ENCODE data around the gene PRR29. TPM values are rescaled to one million over a fixed set of nuclear protein-coding genes. Genes with fewer than 3 reads are reported as not detected.

PRR29 gene
- total and polyA plus RNA-seq, 4 donors = 0.02 to 0.35 (median 0.14) TPM; not detected in 1

- Histone ChIP-seq H3K36me3 (ENCODE audit: control insufficient read depth in 4 of 4, insufficient read depth in 3 of 4, low read depth in 1 of 4, low read length in 3 of 4) (no peaks in the 10 kb centered on the region), H3K4me3 (ENCODE audit: low read depth in 1 of 3, low read length in 3 of 3) (peak overlapping the region in 1 of 3 donors; percentile 42), H3K27ac (ENCODE audit: low read depth in 1 of 2, low read length in 2 of 2) (no peak overlapping the region), H3K9ac (ENCODE audit: low read depth in 1 of 2, low read length in 2 of 2) (no peak overlapping the region), H3K27me3 (ENCODE audit: control insufficient read depth in 4 of 4, insufficient read depth in 4 of 4, low read length in 3 of 4) (peaks cover 0 to 2% (median 0%) of the 10 kb centered on the region in 4 donors), H3K4me1 (ENCODE audit: control insufficient read depth in 4 of 4, insufficient read depth in 4 of 4, low read length in 3 of 4) (peaks cover 0 to 10% (median 4%) of the 10 kb centered on the region in 4 donors), H3K9me3 (ENCODE audit: control insufficient read depth in 4 of 4, low read length in 3 of 4) (no peaks in the 10 kb centered on the region)
- TF ChIP-seq, protein P1, sequence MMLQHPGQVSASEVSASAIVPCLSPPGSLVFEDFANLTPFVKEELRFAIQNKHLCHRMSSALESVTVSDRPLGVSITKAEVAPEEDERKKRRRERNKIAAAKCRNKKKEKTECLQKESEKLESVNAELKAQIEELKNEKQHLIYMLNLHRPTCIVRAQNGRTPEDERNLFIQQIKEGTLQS (IDR thresholded peaks at IDR 0.05) = no peak
- TF ChIP-seq, protein P2, sequence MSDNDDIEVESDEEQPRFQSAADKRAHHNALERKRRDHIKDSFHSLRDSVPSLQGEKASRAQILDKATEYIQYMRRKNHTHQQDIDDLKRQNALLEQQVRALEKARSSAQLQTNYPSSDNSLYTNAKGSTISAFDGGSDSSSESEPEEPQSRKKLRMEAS (IDR thresholded peaks at IDR 0.05) = no peak
- TF ChIP-seq FOXA2 (IDR thresholded peaks at IDR 0.05) (no peak), GABPA (IDR thresholded peaks at IDR 0.05 in 1 of 2, conservative IDR thresholded peaks at IDR 0.05 in 1 of 2) (no peak), ZBTB33 (IDR thresholded peaks at IDR 0.05) (no peak), YY1 (IDR thresholded peaks at IDR 0.05) (no peak), TAF1 (conservative IDR thresholded peaks at IDR 0.05) (no peak), NR2F2 (IDR thresholded peaks at IDR 0.05) (no peak), RAD21 (IDR thresholded peaks at IDR 0.05) (no peak), HNF4G (IDR thresholded peaks at IDR 0.05) (no peak), REST (IDR thresholded peaks at IDR 0.05) (no peak), FOXA1 (IDR thresholded peaks at IDR 0.05) (no peak), RXRA (IDR thresholded peaks at IDR 0.05) (no peak), HNF4A (conservative IDR thresholded peaks at IDR 0.05) (no peak), SP1 (IDR thresholded peaks at IDR 0.05) (no peak), EGR1 (IDR thresholded peaks at IDR 0.05; ENCODE audit: low read depth in 2 of 2) (no peak), JUND (IDR thresholded peaks at IDR 0.05) (no peak)
- TF ChIP-seq, protein P3, sequence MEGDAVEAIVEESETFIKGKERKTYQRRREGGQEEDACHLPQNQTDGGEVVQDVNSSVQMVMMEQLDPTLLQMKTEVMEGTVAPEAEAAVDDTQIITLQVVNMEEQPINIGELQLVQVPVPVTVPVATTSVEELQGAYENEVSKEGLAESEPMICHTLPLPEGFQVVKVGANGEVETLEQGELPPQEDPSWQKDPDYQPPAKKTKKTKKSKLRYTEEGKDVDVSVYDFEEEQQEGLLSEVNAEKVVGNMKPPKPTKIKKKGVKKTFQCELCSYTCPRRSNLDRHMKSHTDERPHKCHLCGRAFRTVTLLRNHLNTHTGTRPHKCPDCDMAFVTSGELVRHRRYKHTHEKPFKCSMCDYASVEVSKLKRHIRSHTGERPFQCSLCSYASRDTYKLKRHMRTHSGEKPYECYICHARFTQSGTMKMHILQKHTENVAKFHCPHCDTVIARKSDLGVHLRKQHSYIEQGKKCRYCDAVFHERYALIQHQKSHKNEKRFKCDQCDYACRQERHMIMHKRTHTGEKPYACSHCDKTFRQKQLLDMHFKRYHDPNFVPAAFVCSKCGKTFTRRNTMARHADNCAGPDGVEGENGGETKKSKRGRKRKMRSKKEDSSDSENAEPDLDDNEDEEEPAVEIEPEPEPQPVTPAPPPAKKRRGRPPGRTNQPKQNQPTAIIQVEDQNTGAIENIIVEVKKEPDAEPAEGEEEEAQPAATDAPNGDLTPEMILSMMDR (IDR thresholded peaks at IDR 0.05; ENCODE audit: low read depth, low read length, missing input control) = no peak
- no peak for DNase-seq (ENCODE audit: low spot score)
- 33% methylated on average over 33 of the region's 33 CpGs for WGBS
Observed at GRCh38 chr17:63998721-63999679, 849 bp downstream of the PRR29 start.
